ENCODE data around the gene MYL6.

Gene MYL6

DNA sequence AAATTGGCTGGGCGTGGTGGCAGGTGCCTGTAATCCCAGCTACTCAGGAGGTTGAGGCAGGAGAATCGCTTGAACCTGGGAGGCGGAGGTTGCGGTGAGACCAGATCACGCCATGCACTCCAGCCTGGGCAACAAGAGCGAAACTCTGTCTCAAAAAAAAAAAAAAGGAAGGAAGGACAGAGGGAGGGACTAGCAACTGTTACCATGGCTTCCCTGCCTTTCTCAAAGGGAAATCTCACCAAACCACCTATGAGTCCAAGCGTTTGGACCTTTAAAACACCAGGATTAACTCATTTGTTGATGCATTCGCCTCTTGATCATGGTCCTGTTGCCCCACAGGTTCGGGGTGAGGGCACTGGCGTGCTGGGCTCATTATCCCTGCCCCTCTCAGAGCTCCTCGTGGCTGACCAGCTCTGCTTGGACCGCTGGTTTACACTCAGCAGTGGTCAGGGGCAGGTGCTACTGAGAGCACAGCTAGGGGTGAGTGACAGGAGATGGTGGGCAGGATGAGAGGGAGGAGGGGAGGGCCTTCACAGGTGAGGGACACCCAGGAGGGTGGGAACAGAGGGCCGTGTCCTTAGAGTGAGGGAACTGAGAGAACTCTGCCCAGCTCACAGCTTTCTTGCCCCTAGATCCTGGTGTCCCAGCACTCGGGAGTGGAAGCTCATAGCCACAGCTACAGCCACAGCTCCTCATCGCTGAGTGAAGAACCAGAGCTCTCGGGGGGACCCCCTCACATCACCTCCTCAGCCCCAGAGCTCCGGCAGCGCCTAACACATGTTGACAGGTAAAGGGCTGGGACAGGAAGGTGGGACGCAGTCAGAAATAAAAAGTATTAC lies 16.0 kb upstream of the MYL6 start:
- Histone ChIP-seq H3K4ac (ENCODE audit: low read length) (no peak overlapping the region), H3K23ac (ENCODE audit: low read depth, low read length, poor library complexity) (no peak overlapping the region), H2AFZ (ENCODE audit: low read length) (no peak overlapping the region), H3K27me3 (ENCODE audit: control insufficient read depth in 3 of 3, insufficient read depth in 3 of 3, low read depth in 1 of 3, low read length in 3 of 3) (no peaks in the 10 kb centered on the region), H3K36me3 (replicated peaks in 1 of 2; ENCODE audit: control insufficient read depth in 2 of 2, insufficient read depth in 2 of 2, low read length in 2 of 2) (peaks cover 53 to 80% of the 10 kb centered on the region in 2 donors), H3K79me1 (ENCODE audit: low read depth, low read length) (no peaks in the 10 kb centered on the region), H3K9me3 (replicated peaks in 1 of 2; ENCODE audit: control insufficient read depth in 2 of 2, insufficient read depth in 1 of 2, low read depth in 1 of 2, low read length in 2 of 2) (peaks cover 0 to 4% of the 10 kb centered on the region in 2 donors), H3K18ac (ENCODE audit: low read length) (no peak overlapping the region), H3K14ac (ENCODE audit: low read length) (no peak overlapping the region), H3K27ac (replicated peaks; ENCODE audit: low read length) (no peak overlapping the region), H4K91ac (ENCODE audit: low read depth, low read length, poor library complexity) (no peak overlapping the region), H2BK120ac (ENCODE audit: low read depth, low read length) (no peak overlapping the region), H2AK5ac (ENCODE audit: low read depth, low read length) (no peak overlapping the region), H3K9ac (ENCODE audit: low read depth, low read length, poor library complexity) (no peak overlapping the region), H4K8ac (ENCODE audit: low read depth, low read length) (no peak overlapping the region), H2BK15ac (ENCODE audit: low read length) (no peak overlapping the region), H3K4me2 (ENCODE audit: insufficient read depth, low read length, poor library complexity, severe bottlenecking) (no peak overlapping the region), H2BK12ac (ENCODE audit: low read length) (no peak overlapping the region), H2BK5ac (ENCODE audit: low read length) (no peak overlapping the region), H3K4me3 (ENCODE audit: low read length in 2 of 2) (no peak overlapping the region), H3K4me1 (ENCODE audit: control insufficient read depth in 2 of 2, insufficient read depth in 1 of 2, low read depth in 1 of 2, low read length in 2 of 2) (no peaks in the 10 kb centered on the region)
- WGBS, 2 donors (ENCODE audit: extremely low coverage in 2 of 2, insufficient read length in 2 of 2, insufficient replicate concordance in 1 of 2): no CpG with 5 or more reads among the region's 19 CpGs
- no peak for DNase-seq (ENCODE audit: low spot score)

DNA sequence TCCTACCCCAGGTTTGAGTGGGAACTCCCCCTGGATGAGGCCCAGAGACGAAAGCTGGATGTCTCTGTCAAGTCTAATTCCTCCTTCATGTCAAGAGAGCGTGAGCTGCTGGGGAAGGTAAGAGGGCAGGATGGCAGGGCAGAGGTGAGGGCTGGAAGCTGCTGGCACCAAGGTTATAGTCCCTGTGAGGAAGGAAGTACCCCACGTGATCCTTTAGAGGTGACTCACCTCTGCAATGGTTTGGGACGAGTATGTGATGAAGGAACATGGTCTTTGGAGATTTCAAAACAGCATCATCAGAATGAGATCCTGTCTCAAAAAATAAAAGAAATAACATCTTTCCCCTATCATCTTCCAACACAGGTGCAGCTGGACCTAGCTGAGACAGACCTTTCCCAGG lies 14.9 kb upstream of the MYL6 start:
- no peaks in the 10 kb centered on the region for H3K27me3 ChIP-seq (ENCODE audit: control insufficient read depth in 3 of 3, insufficient read depth in 3 of 3, low read depth in 1 of 3, low read length in 3 of 3)
- H4K91ac ChIP-seq (ENCODE audit: low read depth, low read length, poor library complexity): no peak overlapping the region
- H2BK12ac ChIP-seq (ENCODE audit: low read length): no peak overlapping the region
- no peak overlapping the region for H3K27ac ChIP-seq (replicated peaks; ENCODE audit: low read length)
- H4K8ac ChIP-seq (ENCODE audit: low read depth, low read length): no peak overlapping the region
- no peak overlapping the region for H2AFZ ChIP-seq (ENCODE audit: low read length)
- no peak overlapping the region for H3K4me2 ChIP-seq (ENCODE audit: insufficient read depth, low read length, poor library complexity, severe bottlenecking)
- peaks cover 0 to 4% of the 10 kb centered on the region in 2 donors for H3K9me3 ChIP-seq (replicated peaks in 1 of 2; ENCODE audit: control insufficient read depth in 2 of 2, insufficient read depth in 1 of 2, low read depth in 1 of 2, low read length in 2 of 2)
- no CpG with 5 or more reads among the region's 4 CpGs for WGBS, 2 donors (ENCODE audit: extremely low coverage in 2 of 2, insufficient read length in 2 of 2, insufficient replicate concordance in 1 of 2)
- H3K4ac ChIP-seq (ENCODE audit: low read length): no peak overlapping the region
- H3K23ac ChIP-seq (ENCODE audit: low read depth, low read length, poor library complexity): no peak overlapping the region
- no peak overlapping the region for H3K14ac ChIP-seq (ENCODE audit: low read length)
- H3K79me1 ChIP-seq (ENCODE audit: low read depth, low read length): no peaks in the 10 kb centered on the region
- no peak for DNase-seq (ENCODE audit: low spot score)
- H2BK5ac ChIP-seq (ENCODE audit: low read length): no peak overlapping the region
- no peak overlapping the region for H2BK120ac ChIP-seq (ENCODE audit: low read depth, low read length)
- H3K36me3 ChIP-seq (replicated peaks in 1 of 2; ENCODE audit: control insufficient read depth in 2 of 2, insufficient read depth in 2 of 2, low read length in 2 of 2): peaks cover 42 to 70% of the 10 kb centered on the region in 2 donors
- H2AK5ac ChIP-seq (ENCODE audit: low read depth, low read length): no peak overlapping the region
- H3K4me1 ChIP-seq (ENCODE audit: control insufficient read depth in 2 of 2, insufficient read depth in 1 of 2, low read depth in 1 of 2, low read length in 2 of 2): no peaks in the 10 kb centered on the region
- no peak overlapping the region for H2BK15ac ChIP-seq (ENCODE audit: low read length)
- H3K18ac ChIP-seq (ENCODE audit: low read length): no peak overlapping the region
- no peak overlapping the region for H3K4me3 ChIP-seq (ENCODE audit: low read length in 2 of 2)
- H3K9ac ChIP-seq (ENCODE audit: low read depth, low read length, poor library complexity): no peak overlapping the region

DNA sequence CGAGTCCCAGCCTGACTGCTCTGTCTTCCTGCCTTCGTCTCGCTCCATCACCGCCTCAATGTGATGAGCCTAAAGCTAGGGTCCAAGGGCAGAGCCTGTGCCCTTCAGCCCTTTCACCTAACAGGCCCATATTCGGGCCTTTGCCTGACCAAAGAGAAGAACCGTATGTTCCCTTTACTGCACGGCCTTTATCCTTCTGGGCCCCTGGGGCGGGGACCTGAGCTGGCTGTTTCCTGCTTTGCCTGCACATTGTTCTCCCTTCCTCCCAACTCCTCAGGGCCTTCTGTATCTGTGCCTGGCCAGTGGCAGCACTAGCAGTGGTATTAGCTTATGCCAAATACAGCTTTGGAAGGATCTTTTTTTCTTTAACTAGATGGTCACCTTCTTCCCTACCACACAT lies 14.3 kb upstream of the MYL6 start:
- Histone ChIP-seq H3K36me3 (replicated peaks in 1 of 2; ENCODE audit: control insufficient read depth in 2 of 2, insufficient read depth in 2 of 2, low read length in 2 of 2) (peaks cover 36 to 63% of the 10 kb centered on the region in 2 donors), H2AFZ (ENCODE audit: low read length) (no peak overlapping the region), H3K4ac (ENCODE audit: low read length) (no peak overlapping the region), H4K8ac (ENCODE audit: low read depth, low read length) (no peak overlapping the region), H3K14ac (ENCODE audit: low read length) (no peak overlapping the region), H3K4me3 (ENCODE audit: low read length in 2 of 2) (peak overlapping the region in 1 of 2 donors; percentile 48), H3K79me1 (ENCODE audit: low read depth, low read length) (no peaks in the 10 kb centered on the region), H3K9ac (ENCODE audit: low read depth, low read length, poor library complexity) (no peak overlapping the region), H2BK5ac (ENCODE audit: low read length) (no peak overlapping the region), H2BK12ac (ENCODE audit: low read length) (no peak overlapping the region), H4K91ac (ENCODE audit: low read depth, low read length, poor library complexity) (no peak overlapping the region), H3K9me3 (replicated peaks in 1 of 2; ENCODE audit: control insufficient read depth in 2 of 2, insufficient read depth in 1 of 2, low read depth in 1 of 2, low read length in 2 of 2) (no peaks in the 10 kb centered on the region), H2BK120ac (ENCODE audit: low read depth, low read length) (no peak overlapping the region), H2AK5ac (ENCODE audit: low read depth, low read length) (no peak overlapping the region), H3K27ac (replicated peaks; ENCODE audit: low read length) (no peak overlapping the region), H3K27me3 (ENCODE audit: control insufficient read depth in 3 of 3, insufficient read depth in 3 of 3, low read depth in 1 of 3, low read length in 3 of 3) (no peaks in the 10 kb centered on the region), H3K4me1 (ENCODE audit: control insufficient read depth in 2 of 2, insufficient read depth in 1 of 2, low read depth in 1 of 2, low read length in 2 of 2) (no peaks in the 10 kb centered on the region), H3K18ac (ENCODE audit: low read length) (no peak overlapping the region), H3K4me2 (ENCODE audit: insufficient read depth, low read length, poor library complexity, severe bottlenecking) (no peak overlapping the region), H3K23ac (ENCODE audit: low read depth, low read length, poor library complexity) (no peak overlapping the region), H2BK15ac (ENCODE audit: low read length) (no peak overlapping the region)
- no CpG with 5 or more reads among the region's 8 CpGs for WGBS, 2 donors (ENCODE audit: extremely low coverage in 2 of 2, insufficient read length in 2 of 2, insufficient replicate concordance in 1 of 2)
- no peak for DNase-seq (ENCODE audit: low spot score)

DNA sequence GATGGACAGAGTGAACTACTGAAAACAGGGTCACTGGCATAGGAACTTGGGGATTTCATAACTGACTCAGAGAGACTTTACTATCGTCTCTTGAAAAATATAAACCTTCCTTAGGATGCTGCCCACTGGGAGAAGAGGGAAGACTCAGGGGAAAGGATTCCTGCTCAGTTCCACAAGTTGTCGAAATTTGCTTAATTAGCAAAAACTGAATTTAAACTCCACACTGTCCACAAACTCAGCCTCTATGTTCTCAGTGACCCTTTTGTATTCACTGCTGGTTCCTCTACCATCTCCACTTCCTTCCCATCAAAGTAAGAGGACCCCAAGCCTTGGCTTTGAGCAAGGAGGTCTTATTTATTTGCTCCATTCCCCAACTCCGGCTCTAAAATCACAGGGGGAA lies 12.9 kb upstream of the MYL6 start:
- Histone ChIP-seq H2BK5ac (ENCODE audit: low read length) (no peak overlapping the region), H3K79me1 (ENCODE audit: low read depth, low read length) (no peaks in the 10 kb centered on the region), H3K9ac (ENCODE audit: low read depth, low read length, poor library complexity) (no peak overlapping the region), H3K4me1 (ENCODE audit: control insufficient read depth in 2 of 2, insufficient read depth in 1 of 2, low read depth in 1 of 2, low read length in 2 of 2) (no peaks in the 10 kb centered on the region), H3K27me3 (ENCODE audit: control insufficient read depth in 3 of 3, insufficient read depth in 3 of 3, low read depth in 1 of 3, low read length in 3 of 3) (no peaks in the 10 kb centered on the region), H3K27ac (replicated peaks; ENCODE audit: low read length) (no peak overlapping the region), H3K4me3 (ENCODE audit: low read length in 2 of 2) (no peak overlapping the region), H3K9me3 (replicated peaks in 1 of 2; ENCODE audit: control insufficient read depth in 2 of 2, insufficient read depth in 1 of 2, low read depth in 1 of 2, low read length in 2 of 2) (no peaks in the 10 kb centered on the region), H3K4me2 (ENCODE audit: insufficient read depth, low read length, poor library complexity, severe bottlenecking) (no peak overlapping the region), H4K8ac (ENCODE audit: low read depth, low read length) (no peak overlapping the region), H3K18ac (ENCODE audit: low read length) (no peak overlapping the region), H3K14ac (ENCODE audit: low read length) (no peak overlapping the region), H2BK120ac (ENCODE audit: low read depth, low read length) (no peak overlapping the region), H2BK12ac (ENCODE audit: low read length) (no peak overlapping the region), H3K4ac (ENCODE audit: low read length) (no peak overlapping the region), H4K91ac (ENCODE audit: low read depth, low read length, poor library complexity) (no peak overlapping the region), H3K36me3 (replicated peaks in 1 of 2; ENCODE audit: control insufficient read depth in 2 of 2, insufficient read depth in 2 of 2, low read length in 2 of 2) (peaks cover 33 to 50% of the 10 kb centered on the region in 2 donors), H3K23ac (ENCODE audit: low read depth, low read length, poor library complexity) (no peak overlapping the region), H2AK5ac (ENCODE audit: low read depth, low read length) (no peak overlapping the region), H2AFZ (ENCODE audit: low read length) (no peak overlapping the region), H2BK15ac (ENCODE audit: low read length) (no peak overlapping the region)
- WGBS, 2 donors (ENCODE audit: extremely low coverage in 2 of 2, insufficient read length in 2 of 2, insufficient replicate concordance in 1 of 2): no CpG with 5 or more reads among the region's 3 CpGs
- no peak for DNase-seq (ENCODE audit: low spot score)

All from neuronal stem cell (in vitro differentiated cells).